ENCODE results near the gene CAMSAP2.
"Not testable (repeated sequence)": the region's sequence is repeated elsewhere in the genome, so short reads cannot be mapped to it uniquely, and the experiment has no call there.

CAMSAP2 gene

DNA sequence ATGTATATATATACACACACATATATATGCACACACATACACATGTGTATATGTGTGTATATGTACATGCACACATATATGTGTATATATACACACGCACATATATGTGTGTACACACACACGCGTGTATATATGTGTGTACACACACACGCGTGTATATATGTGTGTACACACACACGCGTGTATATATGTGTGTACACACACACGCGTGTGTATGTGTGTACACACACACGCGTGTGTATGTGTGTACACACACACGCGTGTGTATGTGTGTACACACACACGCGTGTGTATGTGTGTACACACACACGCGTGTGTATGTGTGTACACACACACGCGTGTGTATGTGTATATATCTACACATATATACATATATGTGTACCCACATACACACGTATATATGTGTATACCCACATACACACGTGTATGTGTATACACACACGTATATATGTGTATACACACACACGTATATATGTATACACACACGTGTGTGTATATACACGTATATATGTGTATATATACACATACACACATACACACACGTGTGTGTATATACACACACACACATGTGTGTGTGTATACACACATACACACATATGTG lies 78.0 kb downstream of the CAMSAP2 start:
- H3K4me1 Mint-ChIP-seq (ENCODE audit: low read depth); intact Hi-C loops (cut with micrococcal nuclease); H3K4me3 Mint-ChIP-seq; H3K27ac Mint-ChIP-seq; H3K9me3 Mint-ChIP-seq; H3K27me3 Mint-ChIP-seq: not testable (repeated sequence)
- peaks cover 34% of the 10 kb centered on the region for H3K36me3 Mint-ChIP-seq (ENCODE audit: low read depth)

GRCh38 chr1:200818248-200818647 lies 79.6 kb downstream of the CAMSAP2 start:
- Mint-ChIP-seq H3K9me3 (no peaks in the 10 kb centered on the region), H3K27me3 (no peaks in the 10 kb centered on the region), H3K27ac (no peak overlapping the region), H3K4me3 (no peak overlapping the region), H3K36me3 (ENCODE audit: low read depth) (peaks cover 24% of the 10 kb centered on the region), H3K4me1 (ENCODE audit: low read depth) (peaks cover 6% of the 10 kb centered on the region)
- intact Hi-C loops (cut with micrococcal nuclease) = no loop called here

- Mint-ChIP-seq H3K27ac (no peak overlapping the region), H3K4me1 (ENCODE audit: low read depth) (peaks cover 10% of the 10 kb centered on the region), H3K36me3 (ENCODE audit: low read depth) (peaks cover 23% of the 10 kb centered on the region), H3K9me3 (no peaks in the 10 kb centered on the region), H3K27me3 (no peaks in the 10 kb centered on the region), H3K4me3 (no peak overlapping the region)
- intact Hi-C loops (cut with micrococcal nuclease) = no loop called here
Observed at GRCh38 chr1:200819726-200820125, 81.0 kb downstream of the CAMSAP2 start.

- no peaks in the 10 kb centered on the region for H3K4me1 Mint-ChIP-seq (ENCODE audit: low read depth)
- peaks cover 10% of the 10 kb centered on the region for H3K36me3 Mint-ChIP-seq (ENCODE audit: low read depth)
- H3K4me3 Mint-ChIP-seq = no peak overlapping the region
- H3K27ac Mint-ChIP-seq = no peak overlapping the region
- no peaks in the 10 kb centered on the region for H3K27me3 Mint-ChIP-seq
- H3K9me3 Mint-ChIP-seq = no peaks in the 10 kb centered on the region
- intact Hi-C loops (cut with micrococcal nuclease) = no loop called here
Observed at GRCh38 chr1:200831091-200831490, 92.4 kb downstream of the CAMSAP2 start.

- Mint-ChIP-seq H3K36me3 (ENCODE audit: low read depth) (peaks cover 13% of the 10 kb centered on the region), H3K4me1 (ENCODE audit: low read depth) (no peaks in the 10 kb centered on the region), H3K9me3 (no peaks in the 10 kb centered on the region), H3K27me3 (no peaks in the 10 kb centered on the region), H3K27ac (no peak overlapping the region), H3K4me3 (no peak overlapping the region)
- intact Hi-C loops (cut with micrococcal nuclease) = no loop called here
Observed at GRCh38 chr1:200834383-200834782, 95.7 kb downstream of the CAMSAP2 start.

DNA sequence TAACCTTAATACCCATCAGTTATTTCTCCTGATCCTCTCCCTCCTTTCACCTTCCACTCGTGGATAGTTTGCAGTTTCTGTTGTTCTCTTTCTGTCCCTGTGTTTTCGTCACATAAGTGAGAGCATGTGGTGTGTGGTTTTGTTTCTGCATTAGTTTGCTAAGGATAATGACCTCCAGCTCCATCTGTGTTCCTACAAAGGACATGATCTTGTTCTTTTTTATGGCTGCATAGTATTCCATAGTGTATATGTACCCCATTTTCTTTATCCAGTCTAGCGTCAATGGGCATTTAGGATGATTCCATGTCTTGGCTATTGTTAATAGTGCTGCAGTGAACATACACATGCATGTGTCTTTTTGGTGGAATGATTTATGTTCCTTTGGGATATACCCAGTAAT lies 97.5 kb downstream of the CAMSAP2 start:
- H3K4me1 Mint-ChIP-seq (ENCODE audit: low read depth) = no peaks in the 10 kb centered on the region
- H3K27me3 Mint-ChIP-seq = no peaks in the 10 kb centered on the region
- intact Hi-C loops (cut with micrococcal nuclease) = no loop called here

GRCh38 chr1:200837931-200838571 lies 99.4 kb downstream of the CAMSAP2 start:
- Mint-ChIP-seq H3K4me3 (no peak overlapping the region), H3K4me1 (ENCODE audit: low read depth) (no peaks in the 10 kb centered on the region), H3K27ac (no peak overlapping the region), H3K27me3 (no peaks in the 10 kb centered on the region), H3K9me3 (no peaks in the 10 kb centered on the region), H3K36me3 (ENCODE audit: low read depth) (peaks cover 26% of the 10 kb centered on the region)
- intact Hi-C loops (cut with micrococcal nuclease) = loop anchor here (1.0 kb wide), 1 partner anchor 278 kb away; no protein-coding TSS in a partner anchor

More for the DNA sequence above, 97.5 kb downstream of the CAMSAP2 start:
- Mint-ChIP-seq H3K9me3 (no peaks in the 10 kb centered on the region), H3K36me3 (ENCODE audit: low read depth) (peaks cover 19% of the 10 kb centered on the region), H3K27ac (no peak overlapping the region), H3K4me3 (no peak overlapping the region)

DNA sequence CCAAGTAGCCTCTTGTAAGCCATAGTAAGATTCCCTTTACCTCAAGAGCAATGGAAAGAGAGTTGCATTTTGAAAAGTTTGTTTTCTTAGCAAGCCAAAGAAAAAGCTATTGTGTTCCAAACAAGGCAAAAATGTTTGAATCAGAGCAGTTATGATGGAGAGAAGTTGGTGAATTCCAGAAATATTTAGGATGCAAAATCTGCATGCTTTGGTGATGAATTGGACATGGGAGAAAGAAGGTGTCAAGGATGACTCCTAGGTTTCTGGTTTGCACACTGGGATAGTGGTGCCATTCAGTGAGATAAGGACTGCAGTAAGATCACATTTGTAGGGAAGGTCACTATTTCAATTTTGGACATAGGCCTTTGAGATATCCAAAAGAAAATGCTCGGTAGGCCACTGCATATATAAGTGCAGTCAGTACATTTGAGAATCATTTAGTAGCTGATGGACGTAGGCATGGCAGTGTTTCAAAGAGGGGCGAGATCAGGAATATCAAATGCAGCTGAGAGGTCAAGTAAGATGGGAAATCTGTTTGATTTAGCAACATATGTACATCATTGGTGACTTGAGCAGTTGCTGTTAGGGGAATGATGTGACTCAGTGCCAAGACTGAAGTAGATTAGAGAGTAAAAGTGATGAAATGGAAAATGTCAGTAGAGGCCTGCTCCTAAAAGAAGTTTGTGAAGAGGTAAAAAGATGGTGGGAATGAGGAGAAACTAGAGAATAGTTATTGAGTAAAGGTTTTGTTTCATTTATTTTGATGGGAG lies 100.2 kb downstream of the CAMSAP2 start:
- no peaks in the 10 kb centered on the region for H3K27me3 Mint-ChIP-seq
- H3K4me3 Mint-ChIP-seq = no peak overlapping the region
- no peaks in the 10 kb centered on the region for H3K9me3 Mint-ChIP-seq
- intact Hi-C loops (cut with micrococcal nuclease) = loop anchor here (1.0 kb wide), 1 partner anchor 279 kb away; no protein-coding TSS in a partner anchor
- H3K36me3 Mint-ChIP-seq (ENCODE audit: low read depth) = peaks cover 28% of the 10 kb centered on the region
- no peaks in the 10 kb centered on the region for H3K4me1 Mint-ChIP-seq (ENCODE audit: low read depth)
- no peak overlapping the region for H3K27ac Mint-ChIP-seq

- no peaks in the 10 kb centered on the region for H3K27me3 Mint-ChIP-seq
- H3K27ac Mint-ChIP-seq = no peak overlapping the region
- no peaks in the 10 kb centered on the region for H3K9me3 Mint-ChIP-seq
- H3K4me1 Mint-ChIP-seq (ENCODE audit: low read depth) = peaks cover 10% of the 10 kb centered on the region
- intact Hi-C loops (cut with micrococcal nuclease) = no loop called here
- H3K36me3 Mint-ChIP-seq (ENCODE audit: low read depth) = peaks cover 57% of the 10 kb centered on the region
- H3K4me3 Mint-ChIP-seq = no peak overlapping the region
Observed at GRCh38 chr1:200845360-200845759, 106.7 kb downstream of the CAMSAP2 start.

DNA sequence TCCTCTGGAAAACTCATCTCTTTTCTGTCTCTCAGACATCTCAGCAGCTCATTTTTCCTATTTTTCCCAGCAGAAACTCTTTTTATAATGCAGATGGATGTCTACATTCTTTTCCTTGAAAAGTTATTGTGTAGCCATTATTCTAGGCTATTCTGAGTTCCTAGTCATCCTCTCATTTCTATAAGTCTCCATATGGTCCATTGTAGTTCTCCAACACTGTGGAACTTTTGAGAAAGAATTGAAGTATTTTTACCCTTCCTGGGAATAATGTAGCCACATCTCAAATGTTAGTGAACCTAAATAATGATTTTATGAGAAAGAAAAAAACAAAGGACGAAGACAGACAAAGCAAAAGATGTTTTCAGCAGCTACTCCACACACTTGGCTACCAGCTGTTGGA lies 107.7 kb downstream of the CAMSAP2 start:
- H3K36me3 Mint-ChIP-seq (ENCODE audit: low read depth) = peaks cover 67% of the 10 kb centered on the region
- no peaks in the 10 kb centered on the region for H3K9me3 Mint-ChIP-seq
- no peaks in the 10 kb centered on the region for H3K27me3 Mint-ChIP-seq
- intact Hi-C loops (cut with micrococcal nuclease) = no loop called here
- H3K4me3 Mint-ChIP-seq = no peak overlapping the region
- no peak overlapping the region for H3K27ac Mint-ChIP-seq
- H3K4me1 Mint-ChIP-seq (ENCODE audit: low read depth) = peaks cover 15% of the 10 kb centered on the region

- intact Hi-C loops (cut with micrococcal nuclease) = no loop called here
- H3K27me3 Mint-ChIP-seq = no peaks in the 10 kb centered on the region
- H3K4me3 Mint-ChIP-seq = no peak overlapping the region
- H3K36me3 Mint-ChIP-seq (ENCODE audit: low read depth) = peaks cover 75% of the 10 kb centered on the region
- peaks cover 20% of the 10 kb centered on the region for H3K4me1 Mint-ChIP-seq (ENCODE audit: low read depth)
- no peak overlapping the region for H3K27ac Mint-ChIP-seq
- no peaks in the 10 kb centered on the region for H3K9me3 Mint-ChIP-seq
Observed at GRCh38 chr1:200849430-200849829, 110.7 kb downstream of the CAMSAP2 start.

DNA sequence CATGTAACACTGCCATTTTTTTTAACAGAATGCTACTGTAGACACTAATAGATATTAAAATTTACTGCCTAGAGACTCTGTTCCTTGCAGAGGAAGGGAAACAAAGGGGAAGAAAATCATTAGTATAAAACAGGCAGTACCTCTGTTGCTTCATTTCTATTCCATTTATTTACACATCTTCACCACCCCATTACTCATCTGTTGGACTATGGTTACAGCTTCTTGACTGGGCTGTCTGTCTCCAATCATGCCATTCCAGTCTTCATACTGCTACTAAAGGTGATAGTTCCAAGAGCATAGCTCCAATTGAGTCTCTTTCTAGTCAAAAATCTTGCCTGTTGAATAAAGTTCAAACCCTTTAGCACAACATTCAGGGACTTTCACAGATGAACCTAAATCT lies 111.9 kb downstream of the CAMSAP2 start:
- H3K4me3 Mint-ChIP-seq = no peak overlapping the region
- no peaks in the 10 kb centered on the region for H3K27me3 Mint-ChIP-seq
- peaks cover 20% of the 10 kb centered on the region for H3K4me1 Mint-ChIP-seq (ENCODE audit: low read depth)
- no peaks in the 10 kb centered on the region for H3K9me3 Mint-ChIP-seq
- no peak overlapping the region for H3K27ac Mint-ChIP-seq
- intact Hi-C loops (cut with micrococcal nuclease) = no loop called here
- peaks cover 69% of the 10 kb centered on the region for H3K36me3 Mint-ChIP-seq (ENCODE audit: low read depth)

DNA sequence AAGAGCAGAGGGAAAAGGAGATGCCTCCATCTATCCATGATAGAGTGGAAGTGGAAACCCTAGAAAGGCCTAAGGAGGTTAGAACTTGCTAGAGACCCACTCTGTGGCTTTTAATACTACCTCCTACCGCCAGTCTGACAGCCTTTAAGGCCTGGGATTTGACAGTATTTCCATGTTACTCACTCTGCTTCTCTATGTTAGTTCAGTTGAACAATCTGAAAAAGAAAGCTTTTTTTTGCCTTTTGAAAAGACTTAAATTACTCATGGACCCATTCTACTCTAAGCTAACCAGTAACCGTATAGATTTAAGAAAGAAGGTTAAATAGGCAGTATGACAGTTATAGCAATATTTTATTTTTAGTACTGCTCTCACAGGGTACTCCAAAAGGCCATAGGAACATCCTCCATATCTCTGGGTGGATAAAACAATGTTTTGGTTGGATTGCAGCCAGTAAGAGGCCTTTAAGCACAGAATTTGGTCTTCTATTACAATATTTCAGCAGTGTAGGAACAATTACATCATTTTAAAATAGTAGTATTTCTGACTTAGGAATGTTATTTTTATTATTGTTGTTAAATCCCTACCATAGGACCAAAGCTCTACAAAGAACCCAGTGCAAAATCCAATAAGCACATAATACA lies 118.1 kb downstream of the CAMSAP2 start:
- H3K36me3 Mint-ChIP-seq (ENCODE audit: low read depth) = peaks cover 36% of the 10 kb centered on the region

DNA sequence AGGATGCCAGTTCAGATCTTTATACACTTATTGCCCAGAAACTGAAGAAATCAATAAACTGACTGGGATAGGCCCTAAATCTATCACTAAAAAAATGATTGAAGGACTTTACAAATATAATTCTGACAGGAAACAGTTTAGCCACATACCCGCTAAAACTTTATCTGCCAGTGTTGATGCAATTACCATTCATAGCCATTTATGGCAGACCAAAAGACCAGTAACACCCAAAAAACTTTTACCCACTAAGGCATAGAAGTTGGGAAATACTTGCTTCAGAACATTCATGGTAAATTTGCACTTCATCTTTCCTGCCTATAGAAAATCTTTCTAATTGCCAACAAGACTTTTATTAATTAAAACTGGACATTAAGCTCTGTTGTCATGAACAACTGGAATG lies 119.1 kb downstream of the CAMSAP2 start:
- intact Hi-C loops (cut with micrococcal nuclease) = no loop called here

More for the DNA sequence above, 118.1 kb downstream of the CAMSAP2 start:
- H3K9me3 Mint-ChIP-seq = no peaks in the 10 kb centered on the region
- H3K4me1 Mint-ChIP-seq (ENCODE audit: low read depth) = peaks cover 6% of the 10 kb centered on the region
- H3K27me3 Mint-ChIP-seq = no peaks in the 10 kb centered on the region
- intact Hi-C loops (cut with micrococcal nuclease) = no loop called here
- H3K4me3 Mint-ChIP-seq = no peak overlapping the region
- no peak overlapping the region for H3K27ac Mint-ChIP-seq

More for the DNA sequence above, 119.1 kb downstream of the CAMSAP2 start:
- H3K36me3 Mint-ChIP-seq (ENCODE audit: low read depth) = peaks cover 35% of the 10 kb centered on the region
- H3K27ac Mint-ChIP-seq = no peak overlapping the region
- H3K27me3 Mint-ChIP-seq = no peaks in the 10 kb centered on the region
- H3K9me3 Mint-ChIP-seq = no peaks in the 10 kb centered on the region
- no peaks in the 10 kb centered on the region for H3K4me1 Mint-ChIP-seq (ENCODE audit: low read depth)
- no peak overlapping the region for H3K4me3 Mint-ChIP-seq

Data from dendritic cell treated with granulocyte-macrophage colony-stimulating factor and Interleukin-4, amounts not matched to agents 40 ng/mL and 50 ng/mL, for 4 days (primary cell).